HG03139 (cell line): ENCODE results near the gene SLC19A1.

ENCODE experiments used
- ATAC-seq: cut with Tn5 transposase; IDR thresholded peaks from one replicate; pipeline ENCODE4 v1.9.1; 2021; ENCODE audit not compliant: unreplicated experiment

SLC19A1 gene

GRCh38 chr21:45521241-45521640, 21.0 kb downstream of the SLC19A1 start:
- no peak for ATAC-seq

GRCh38 chr21:45519182-45519581, 23.1 kb downstream of the SLC19A1 start:
- ATAC-seq, result no peak

- no peak for ATAC-seq
These were observed 23.5 kb downstream of the SLC19A1 start for GRCh38 chr21:45518742-45519141.

- ATAC-seq, result no peak
These were observed 24.8 kb downstream of the SLC19A1 start for GRCh38 chr21:45517249-45518065.

- no peak for ATAC-seq
These were observed 25.5 kb downstream of the SLC19A1 start for GRCh38 chr21:45516671-45517151.

- ATAC-seq, result no peak
These were observed 26.1 kb downstream of the SLC19A1 start for GRCh38 chr21:45516071-45516670.

GRCh38 chr21:45515241-45516061, 26.8 kb downstream of the SLC19A1 start:
- ATAC-seq, result no peak

- no peak for ATAC-seq
These were observed 27.8 kb downstream of the SLC19A1 start for GRCh38 chr21:45514311-45515021.

- no peak for ATAC-seq
These were observed 28.4 kb downstream of the SLC19A1 start for GRCh38 chr21:45513741-45514310.

- ATAC-seq, result no peak
These were observed 29.1 kb downstream of the SLC19A1 start for GRCh38 chr21:45513003-45513717.

GRCh38 chr21:45512626-45513002, 29.6 kb downstream of the SLC19A1 start:
- ATAC-seq, result no peak

- no peak for ATAC-seq
These were observed 30.4 kb downstream of the SLC19A1 start for GRCh38 chr21:45511661-45512431.

GRCh38 chr21:45511007-45511406, 31.2 kb downstream of the SLC19A1 start:
- ATAC-seq, result no peak

- ATAC-seq, result no peak
These were observed 31.7 kb downstream of the SLC19A1 start for GRCh38 chr21:45510466-45510955.

GRCh38 chr21:45509566-45510465, 32.4 kb downstream of the SLC19A1 start:
- ATAC-seq, result no peak

GRCh38 chr21:45508607-45509565, 33.4 kb downstream of the SLC19A1 start:
- ATAC-seq, result no peak
